Measurements from ENCODE around the gene HOXD1.

Gene HOXD1

DNA sequence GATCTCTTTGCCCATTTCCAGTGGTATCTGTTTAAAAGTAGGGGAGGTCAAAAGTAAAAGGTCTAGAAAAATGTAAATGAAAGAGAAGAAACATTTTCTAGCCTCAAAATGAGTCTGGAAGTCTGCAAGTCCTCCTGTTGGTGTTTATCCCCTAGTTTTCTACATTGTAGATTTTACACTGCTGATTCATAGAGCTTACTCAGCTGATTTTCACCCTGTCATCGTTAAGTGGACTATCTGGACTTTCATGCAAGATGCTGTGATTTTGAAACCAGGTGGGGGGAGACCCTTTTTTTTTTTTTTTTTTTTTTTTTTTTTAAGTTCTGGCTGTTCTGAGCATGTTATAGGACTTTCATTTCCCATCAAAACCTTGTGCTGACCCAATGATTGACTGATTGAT lies 21.1 kb upstream of the HOXD1 start:
- no peak for DNase-seq

DNA sequence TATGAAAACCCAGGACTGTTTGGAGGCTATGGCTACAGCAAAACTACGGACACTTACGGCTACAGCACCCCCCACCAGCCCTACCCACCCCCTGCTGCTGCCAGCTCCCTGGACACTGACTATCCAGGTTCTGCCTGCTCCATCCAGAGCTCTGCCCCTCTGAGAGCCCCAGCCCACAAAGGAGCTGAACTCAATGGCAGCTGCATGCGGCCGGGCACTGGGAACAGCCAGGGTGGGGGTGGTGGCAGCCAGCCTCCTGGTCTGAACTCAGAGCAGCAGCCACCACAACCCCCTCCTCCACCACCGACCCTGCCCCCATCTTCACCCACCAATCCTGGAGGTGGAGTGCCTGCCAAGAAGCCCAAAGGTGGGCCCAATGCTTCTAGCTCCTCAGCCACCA lies 19.3 kb upstream of the HOXD1 start:
- no peak for DNase-seq

DNA sequence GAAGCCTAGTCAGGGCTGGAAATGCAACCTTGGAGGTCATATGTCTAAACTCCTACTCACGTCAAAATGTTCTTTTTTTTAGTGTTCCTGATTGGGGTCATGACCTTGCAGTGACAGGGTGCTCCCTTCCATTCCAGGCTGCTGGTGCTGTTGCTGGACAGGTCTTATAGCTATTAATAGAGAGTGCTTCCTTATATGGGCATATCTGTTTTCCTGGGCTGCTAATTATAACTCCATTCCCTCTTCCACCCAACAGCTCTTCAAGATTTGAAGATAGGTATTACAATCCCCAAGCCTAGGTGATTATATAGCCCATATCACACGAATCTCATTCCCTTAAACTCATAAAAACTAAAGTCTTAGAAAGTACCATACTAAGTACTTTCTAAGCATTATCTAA lies 18.8 kb upstream of the HOXD1 start:
- DNase-seq, result no peak

DNA sequence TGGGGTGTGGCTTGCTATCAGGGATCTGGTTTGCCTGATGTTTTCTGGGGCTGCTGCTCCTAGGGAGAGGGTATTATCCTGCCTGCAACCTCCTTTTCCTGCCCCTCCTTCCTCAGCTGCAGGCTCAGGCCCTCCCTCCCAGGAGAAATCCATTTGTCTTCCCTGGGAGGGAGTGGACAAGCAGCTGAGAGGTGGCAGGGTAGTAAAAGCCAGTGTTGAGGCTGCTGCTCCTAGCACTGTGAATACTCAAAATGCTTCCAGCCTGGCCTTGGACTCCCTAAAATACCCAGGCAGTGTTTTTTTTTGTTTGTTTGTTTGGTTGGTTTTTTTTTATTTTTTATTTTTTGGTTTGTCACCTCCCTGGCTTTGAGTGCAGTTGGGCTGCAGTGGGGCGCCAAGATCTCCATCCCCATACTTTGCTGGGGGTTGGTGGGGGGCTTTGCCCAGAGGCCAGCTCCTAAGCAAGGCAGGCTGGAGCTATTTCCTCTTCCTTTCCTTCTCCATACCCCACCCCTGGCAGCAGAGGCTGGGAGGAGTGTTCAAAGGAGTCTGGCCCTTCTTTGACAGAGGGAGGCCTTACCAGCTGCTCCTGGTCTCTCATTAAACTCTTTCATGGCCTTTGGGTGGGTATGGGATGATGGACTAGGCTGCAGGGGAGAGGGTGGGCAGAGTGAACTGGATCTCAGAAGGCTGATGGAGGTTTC lies 17.7 kb upstream of the HOXD1 start:
- no peak for DNase-seq

DNA sequence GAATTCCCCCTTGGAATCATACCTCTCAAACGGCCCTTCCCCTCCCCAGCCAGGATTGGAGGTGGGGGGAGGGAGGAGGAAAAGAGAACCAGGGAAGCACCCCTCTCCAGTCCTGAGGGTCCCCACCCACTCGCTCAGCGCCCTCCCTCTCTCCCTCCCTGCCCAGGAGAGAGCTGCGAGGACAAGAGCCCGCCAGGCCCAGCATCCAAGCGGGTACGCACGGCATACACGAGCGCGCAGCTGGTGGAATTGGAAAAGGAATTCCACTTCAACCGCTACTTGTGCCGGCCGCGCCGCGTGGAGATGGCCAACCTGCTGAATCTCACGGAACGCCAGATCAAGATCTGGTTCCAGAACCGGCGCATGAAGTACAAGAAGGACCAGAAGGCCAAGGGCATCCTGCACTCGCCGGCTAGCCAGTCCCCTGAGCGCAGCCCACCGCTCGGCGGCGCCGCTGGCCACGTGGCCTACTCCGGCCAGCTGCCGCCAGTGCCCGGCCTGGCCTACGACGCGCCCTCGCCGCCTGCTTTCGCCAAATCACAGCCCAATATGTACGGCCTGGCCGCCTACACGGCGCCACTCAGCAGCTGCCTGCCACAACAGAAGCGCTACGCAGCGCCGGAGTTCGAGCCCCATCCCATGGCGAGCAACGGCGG lies 17.0 kb upstream of the HOXD1 start:
- DNase-seq, result no peak

DNA sequence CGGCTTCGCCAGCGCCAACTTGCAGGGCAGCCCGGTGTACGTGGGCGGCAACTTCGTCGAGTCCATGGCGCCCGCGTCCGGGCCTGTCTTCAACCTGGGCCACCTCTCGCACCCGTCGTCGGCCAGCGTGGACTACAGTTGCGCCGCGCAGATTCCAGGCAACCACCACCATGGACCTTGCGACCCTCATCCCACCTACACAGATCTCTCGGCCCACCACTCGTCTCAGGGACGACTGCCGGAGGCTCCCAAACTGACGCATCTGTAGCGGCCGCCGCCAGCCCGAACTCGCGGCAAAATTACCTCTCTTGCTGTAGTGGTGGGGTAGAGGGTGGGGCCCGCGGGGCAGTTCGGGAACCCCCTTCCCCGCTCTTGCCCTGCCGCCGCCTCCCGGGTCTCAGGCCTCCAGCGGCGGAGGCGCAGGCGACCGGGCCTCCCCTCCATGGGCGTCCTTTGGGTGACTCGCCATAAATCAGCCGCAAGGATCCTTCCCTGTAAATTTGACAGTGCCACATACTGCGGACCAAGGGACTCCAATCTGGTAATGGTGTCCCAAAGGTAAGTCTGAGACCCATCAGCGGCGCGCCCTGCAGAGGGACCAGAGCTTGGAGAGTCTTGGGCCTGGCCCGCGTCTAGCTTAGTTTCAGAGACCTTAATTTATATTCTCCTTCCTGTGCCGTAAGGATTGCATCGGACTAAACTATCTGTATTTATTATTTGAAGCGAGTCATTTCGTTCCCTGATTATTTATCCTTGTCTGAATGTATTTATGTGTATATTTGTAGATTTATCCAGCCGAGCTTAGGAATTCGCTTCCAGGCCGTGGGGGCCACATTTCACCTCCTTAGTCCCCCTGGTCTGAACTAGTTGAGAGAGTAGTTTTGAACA lies 16.2 kb upstream of the HOXD1 start:
- no peak for DNase-seq

DNA sequence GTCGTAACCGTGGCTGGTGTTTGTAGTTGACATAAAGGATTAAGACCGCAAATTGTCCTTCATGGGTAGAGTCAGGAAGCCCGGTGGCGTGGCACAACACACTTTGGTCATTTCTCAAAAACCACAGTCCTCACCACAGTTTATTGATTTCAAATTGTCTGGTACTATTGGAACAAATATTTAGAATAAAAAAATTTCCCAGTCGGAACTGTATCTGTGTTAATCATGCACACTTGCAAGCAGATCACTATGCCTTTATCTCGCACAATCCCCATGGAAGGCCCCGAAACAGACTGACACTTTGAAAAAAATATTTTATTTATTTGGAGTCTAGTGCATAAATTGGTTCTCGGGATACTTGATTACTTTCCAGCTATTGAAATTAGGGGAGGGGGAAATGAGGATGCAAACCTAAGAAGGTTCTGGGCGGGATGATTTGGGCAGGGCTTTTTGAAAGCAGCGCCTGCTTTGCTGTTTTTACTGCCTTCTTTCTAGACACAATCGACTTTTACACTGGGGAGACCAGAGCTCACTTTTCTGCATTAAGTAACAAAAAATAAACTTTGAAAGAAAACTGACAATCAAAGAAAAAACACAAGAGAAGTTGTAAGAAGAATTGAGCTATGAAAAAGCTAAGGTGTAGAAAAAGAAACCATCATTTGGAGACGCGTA lies 15.4 kb upstream of the HOXD1 start:
- DNase-seq, result no peak

DNA sequence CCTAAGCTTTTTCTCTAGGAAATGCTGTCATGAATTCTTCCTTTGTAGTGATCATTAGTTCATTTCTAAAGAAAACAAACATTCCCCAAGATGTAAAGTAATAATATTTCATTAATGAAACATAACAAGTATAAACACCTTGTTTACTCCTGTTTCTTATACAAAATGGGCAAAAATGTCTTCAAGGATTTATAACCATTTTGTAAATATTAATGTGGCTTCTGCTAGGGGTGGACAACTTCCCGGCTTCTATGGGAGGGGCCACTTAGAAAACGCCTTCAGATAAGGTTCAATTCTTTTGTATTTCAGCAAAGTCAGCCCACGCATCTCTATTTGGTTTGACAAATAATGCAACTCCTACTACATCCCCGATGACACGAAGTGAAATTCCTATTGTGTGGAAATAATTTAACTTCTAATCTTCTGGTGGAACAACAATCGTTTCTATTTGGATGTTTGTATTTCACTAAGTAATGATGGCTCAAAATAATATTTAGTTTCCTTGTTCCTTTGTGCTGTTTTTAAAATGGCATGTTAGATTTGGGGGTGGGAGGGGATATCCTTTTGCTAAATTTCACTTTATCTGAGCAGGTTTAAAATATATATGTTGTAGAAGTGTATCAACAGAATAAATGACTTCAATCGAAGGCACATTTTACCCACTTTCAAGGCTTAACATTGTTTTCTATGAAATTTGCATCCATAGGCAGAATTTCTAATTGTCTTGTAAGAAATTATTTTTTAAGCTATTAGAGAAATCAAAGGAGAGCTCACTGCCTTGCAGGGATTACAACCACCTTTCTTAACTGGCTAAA lies 14.7 kb upstream of the HOXD1 start:
- no peak for DNase-seq

DNA sequence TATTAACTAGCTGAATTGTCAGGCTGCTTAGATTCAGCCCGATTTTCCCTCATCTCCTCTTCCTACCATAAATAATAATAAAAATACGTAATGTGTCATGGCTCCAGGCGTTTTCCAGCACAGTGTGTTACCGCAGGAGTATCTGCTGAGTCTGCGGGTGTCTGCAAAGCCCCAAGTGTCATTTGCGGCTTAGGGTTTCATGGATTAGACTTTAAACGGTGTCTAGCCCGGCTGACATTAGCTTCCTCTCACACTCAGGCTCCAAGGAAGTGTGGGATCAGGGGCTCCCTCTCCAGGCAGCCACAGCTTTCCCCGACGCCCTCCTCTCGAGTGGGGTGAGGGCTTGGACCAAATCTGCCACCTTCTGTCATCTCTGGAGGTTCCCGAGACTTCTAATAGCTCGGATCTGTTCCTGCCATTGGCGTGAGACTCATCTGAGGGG lies 14.1 kb upstream of the HOXD1 start:
- DNase-seq, result no peak

DNA sequence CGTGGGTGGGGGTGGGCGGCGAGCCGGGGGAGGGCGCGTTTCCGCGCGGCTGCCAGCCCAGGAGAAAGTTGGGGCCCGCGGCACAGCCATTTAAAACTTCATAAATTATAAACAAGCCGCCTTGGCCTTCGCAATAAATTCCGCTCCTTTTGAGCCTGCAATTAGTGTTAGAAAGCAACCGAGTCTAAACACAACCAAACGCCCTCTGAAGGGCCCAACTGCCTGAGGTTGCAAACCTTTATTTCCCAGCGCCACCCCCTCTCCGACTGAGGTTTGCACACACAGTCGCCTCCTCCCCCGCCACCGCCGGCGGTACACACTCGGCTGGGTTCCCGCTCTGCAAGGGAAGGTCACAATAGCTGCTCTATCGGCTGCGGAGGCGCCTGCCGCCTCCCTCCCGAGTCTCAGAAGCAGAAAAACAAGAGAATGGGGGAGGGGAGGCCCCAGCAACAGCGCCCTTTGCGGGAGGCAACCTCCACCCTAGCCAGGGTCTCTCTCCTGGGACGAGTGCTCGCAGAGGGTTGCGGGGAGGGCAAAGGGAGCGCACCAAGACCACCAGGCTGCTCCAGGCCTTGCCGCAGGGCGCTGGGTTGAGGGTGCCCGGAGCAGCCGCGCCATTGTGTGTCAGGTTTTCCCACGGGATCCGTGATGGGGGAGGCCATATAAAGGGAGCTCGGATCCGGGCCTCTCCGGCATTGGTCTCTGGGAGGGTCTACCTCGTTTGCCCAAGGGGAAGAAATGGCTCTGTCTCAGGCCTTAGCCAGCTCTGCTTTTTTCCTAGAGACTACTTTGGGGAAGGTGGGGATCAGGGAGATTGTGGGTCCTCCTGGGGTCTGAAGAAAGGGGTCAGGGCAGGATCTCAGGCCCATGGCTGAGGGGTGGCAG lies 13.4 kb upstream of the HOXD1 start:
- DNase-seq, result no peak

DNA sequence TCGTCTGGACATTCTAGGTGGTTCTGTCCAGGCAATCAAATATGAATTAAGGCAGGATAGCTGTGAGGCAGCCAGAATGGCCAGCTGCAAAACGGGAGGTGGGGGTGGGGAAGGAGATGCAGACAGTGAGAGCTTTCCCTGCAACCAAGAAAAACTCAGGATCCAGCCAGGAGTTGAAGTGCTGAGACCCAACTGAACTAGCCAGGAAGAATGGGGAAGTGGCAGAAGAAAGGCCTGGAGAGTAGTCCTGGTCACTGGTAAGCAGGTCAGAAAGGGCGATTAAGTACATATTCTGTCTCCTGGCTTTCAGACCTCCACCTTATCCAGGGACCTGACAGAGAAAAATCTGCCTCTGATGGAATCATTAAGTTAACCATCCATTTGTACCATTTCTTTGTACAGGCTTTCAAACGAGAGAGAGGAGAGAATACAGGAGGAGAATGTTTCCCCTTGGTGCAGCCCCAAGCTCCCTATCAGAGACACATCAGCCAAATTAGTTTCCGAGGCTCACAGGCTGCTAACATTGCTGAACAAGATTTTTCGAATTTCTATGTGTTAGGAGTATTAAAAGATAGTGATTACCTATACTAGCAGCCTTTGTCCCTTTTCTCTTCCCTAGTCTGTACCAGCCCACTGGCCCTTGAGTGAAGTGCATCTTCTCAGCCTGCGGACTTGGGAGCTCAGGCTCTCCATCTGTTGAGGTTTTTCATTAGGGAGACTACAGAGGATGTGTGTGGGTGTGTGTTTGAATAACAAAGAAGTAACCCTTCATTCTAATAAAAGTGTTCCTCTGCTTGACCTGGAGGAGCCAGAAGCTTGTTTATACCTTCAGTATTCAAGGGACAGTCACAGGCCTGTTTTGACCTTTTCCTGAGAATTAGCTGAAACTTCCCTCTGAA lies 12.5 kb upstream of the HOXD1 start:
- no peak for DNase-seq

DNA sequence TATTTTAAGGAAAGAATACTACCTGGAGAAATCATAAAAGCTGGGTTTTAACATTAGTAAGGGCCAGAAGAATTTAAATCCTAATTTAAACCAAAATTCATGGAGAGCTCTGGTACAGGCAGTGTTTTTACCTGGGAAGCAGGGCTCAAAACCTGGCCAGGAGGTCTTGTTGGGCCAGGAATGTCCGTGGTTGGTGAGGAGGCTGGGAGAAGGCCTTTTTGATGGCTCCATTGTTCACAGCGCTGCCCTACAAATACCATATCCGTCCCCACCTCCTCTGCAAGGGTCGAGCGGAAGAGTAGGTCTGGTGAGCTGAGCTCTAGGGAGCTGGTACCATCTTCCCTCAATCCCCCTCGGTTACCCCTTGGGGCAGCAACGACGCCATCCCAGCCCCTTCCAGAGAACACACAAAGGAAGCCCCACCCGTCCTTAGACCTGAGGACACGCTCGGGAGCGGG lies 10.9 kb upstream of the HOXD1 start:
- DNase-seq, result peak in 1 of 2 experiments; percentile 74

DNA sequence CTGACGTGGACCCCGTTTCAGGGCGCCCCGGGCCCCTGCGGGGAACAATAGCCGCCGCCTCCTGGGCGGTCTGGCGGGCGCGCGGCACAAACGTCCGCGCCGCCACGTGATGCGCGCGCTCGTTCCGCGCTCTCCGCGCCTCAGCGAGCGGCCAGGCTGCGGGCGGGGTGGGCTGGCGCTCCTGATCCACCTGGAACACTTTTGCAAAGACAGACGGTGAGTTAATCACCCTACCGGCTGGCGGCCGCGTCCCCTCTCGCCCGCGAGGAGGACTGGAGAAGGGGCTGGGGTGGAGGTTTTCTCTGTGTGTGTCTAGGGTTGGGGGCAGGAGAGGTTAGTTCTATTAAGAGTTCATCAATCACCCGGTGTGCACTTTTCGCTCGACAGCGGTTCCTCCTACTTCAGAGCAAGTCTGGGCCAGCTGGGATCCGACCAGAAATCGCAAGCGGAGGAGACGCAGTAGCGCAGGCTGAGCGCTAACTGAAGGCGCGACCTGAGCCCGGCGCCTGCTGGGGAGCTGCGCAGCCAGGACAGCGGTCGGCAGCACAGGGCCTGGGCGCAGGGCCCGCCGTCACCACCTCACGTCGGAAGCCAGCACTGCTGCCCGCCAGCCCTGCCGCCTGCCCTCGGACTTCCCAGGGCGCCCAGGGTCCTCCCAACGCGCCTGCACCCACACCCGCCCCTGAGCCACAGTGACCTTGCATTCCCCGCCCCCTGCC lies 10.3 kb upstream of the HOXD1 start:
- peak; percentile 50 to 74 for DNase-seq

DNA sequence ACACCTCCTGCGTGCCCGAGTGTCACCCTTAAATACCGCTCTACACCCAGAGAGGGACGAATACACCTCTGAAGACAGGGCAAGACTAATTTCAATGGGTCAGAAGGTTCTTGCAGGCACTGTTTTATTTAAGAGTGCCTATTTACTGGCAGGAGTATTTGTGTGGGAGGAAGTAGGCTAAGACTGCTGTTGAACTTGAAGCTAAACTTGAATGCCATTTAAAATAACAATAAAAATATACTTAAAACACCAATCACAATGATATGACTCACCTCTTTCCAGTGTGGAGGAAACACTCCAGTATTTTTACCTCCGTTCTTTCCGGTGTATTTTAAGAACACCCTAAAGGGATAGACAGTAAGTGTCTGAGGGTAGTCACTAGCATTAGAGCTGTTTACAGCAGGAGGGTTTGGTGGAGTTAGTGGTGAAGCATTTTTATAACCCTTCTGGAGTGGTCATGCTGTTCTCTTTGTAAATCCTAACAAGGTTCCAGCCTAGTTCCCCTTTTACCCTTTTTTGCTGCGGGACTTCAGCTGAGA lies 9.6 kb upstream of the HOXD1 start:
- DNase-seq, result no peak

DNA sequence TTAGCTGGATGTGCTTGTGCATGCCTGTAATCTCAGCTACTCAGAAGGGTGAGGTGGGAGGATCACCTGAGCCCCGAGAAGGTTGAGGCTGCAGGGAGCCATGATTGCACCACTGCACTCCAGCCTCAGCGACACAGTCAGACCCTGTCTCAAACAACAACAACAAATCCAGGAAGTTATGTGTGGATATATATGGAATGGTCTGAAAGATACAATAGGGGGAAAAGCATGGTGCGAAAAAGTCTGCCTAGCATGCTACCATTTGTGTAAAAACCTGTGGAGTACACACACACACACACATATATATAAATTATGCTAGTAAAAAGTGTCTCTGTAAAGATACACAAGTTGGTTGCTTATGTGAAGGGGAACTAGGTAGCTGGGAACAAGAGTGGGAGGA lies 6.9 kb upstream of the HOXD1 start:
- DNase-seq, result no peak

DNA sequence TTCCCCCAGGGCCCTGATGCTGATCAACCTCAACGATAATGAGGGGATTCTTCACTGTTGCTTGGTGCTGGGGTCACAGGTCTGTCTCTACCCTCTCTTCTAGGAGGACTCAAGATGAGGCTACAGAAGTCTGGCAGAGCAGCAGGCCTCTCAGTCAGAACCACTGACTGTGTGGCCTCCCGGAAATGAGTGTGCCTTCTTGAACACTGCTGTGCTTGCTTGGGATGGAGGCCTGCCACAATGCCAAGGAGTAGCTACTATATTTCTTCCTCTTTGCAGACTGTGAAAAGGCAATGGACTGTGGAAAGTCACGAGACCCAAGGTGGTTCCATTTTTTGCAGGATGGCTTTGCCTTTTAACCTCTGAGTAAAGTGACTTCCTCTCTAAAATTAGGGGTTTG lies 5.8 kb upstream of the HOXD1 start:
- no peak for DNase-seq

DNA sequence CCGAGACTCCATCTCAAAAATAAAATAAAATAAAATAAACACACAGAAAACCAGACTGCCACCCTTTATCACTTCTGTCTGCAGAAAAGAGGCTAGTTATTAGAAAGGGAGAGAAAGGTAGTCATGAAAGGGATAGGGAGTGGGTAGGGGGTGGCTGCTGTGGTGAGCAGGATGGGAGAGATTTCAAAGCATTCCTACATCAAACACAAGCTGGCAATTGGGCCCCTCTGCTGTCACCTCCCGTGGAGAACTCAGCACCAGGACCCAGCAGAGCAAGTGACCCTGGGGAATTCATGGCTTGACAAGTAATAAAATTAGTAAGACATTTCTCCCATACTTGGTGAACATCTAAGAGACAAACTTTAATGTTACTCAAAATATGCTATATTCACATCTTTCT lies 3.7 kb upstream of the HOXD1 start:
- DNase-seq, result no peak

DNA sequence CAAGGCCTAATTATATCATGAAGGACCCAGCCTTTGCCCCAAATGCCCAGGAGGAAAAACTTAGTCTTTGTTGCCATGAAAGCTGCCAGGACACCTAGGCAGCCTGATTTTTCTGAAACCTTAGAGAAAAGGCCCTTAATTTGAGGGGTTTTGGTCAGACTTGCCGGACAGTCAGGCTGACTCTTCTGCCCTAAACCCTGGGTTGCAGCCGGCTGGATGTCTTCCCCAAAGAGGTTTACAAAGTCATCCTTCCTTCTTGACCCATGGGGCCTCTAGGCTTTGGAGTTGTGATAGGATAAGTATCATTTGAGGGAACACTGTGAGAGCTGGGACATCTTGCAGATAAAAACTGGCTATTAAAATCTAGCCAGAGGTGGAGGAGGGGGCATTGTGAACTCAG lies 2.4 kb upstream of the HOXD1 start:
- no peak for DNase-seq
